Activated gamma-delta T cell treated with anti-CD3 and anti-CD28 coated beads, Interleukin-2, amount 50 U/mL, for 16 hours (primary cell): ENCODE results near the gene FAM227A.
A peak's percentile ranks its signal among the peaks of the same experiment; 100 is the strongest.
"Not testable (repeated sequence)": the region's sequence is repeated elsewhere in the genome, so short reads cannot be mapped to it uniquely, and the experiment has no call there.

Experiments used
- DNase-seq: peaks from one replicate; pipeline ENCODE4 v3.0.0-alpha.2; 2020; ENCODE audit warnings: low read depth

FAM227A gene

DNA sequence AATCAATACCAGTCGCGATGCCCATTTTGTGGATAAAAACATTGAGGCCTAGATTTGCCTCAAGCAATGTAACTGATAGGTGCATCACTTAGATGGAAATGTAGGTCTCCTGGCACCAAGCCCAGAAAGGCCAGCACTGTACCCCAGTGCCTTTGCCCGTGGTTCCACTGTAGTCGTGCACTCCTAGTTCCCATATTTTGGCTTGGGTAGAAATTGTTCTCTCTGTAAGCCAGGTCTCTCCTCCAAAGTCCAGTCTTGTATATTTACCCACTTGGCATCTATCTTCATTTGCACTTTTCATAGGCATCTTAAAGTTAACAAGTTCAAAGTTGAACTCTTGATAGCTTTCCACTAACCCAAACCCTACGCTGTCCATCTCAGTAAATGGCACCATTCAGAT lies 44.6 kb downstream of the FAM227A start:
- DNase-seq: no peak

DNA sequence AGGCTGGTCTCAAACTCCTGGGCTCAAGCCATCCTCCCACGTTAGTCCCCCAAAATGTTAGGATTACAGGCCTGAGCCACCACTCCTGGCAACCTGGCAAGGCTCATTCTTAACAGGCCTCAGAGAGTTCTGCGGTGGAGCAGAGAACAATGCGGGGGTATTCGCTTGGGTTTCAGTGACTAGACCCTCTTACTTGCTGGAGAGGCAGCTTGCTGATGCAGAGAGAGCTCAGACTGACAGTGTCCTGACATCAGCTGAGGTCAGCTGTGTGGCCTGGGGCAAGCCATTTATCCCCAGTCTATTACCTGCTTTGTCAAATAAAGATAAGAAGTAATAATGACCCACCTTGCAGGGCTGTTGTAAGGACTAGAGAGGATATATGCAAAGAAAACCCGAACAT lies 46.0 kb downstream of the FAM227A start:
- DNase-seq: no peak

DNA sequence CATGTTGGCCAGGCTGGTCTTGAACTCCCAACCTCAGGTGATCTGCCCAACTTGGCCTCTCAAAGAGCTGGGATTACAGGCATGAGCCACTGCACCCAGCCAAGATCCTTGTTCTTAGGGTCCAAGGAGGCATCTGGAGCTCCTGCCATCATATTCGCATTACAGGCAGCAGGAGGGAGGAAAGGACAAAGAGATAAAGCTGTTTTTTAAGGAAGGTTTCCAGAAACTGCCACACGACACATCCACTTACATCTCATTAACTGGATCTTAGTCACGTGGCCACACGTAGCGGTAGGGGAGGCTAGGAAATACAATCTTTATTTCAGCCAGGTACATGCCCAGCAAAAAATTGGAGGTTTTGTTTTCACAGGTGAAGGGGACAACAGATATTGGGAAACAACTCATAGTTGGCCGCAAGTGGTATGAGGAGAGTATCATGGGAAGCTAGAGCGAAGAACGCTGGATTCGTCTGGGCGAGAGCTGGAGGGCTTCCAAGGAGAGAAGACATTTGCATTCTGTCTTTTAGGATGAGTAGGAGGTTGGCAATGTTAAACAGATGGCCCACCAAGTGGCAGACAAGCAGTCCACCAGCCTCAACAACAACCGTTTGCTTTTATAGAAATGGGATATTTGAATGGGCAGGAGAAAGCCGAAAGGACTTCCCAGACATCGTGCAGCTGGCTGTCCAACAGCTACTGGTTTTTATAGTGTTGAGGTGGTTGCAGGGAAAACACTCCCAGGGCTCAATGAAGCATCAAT lies 47.0 kb downstream of the FAM227A start:
- DNase-seq: no peak

DNA sequence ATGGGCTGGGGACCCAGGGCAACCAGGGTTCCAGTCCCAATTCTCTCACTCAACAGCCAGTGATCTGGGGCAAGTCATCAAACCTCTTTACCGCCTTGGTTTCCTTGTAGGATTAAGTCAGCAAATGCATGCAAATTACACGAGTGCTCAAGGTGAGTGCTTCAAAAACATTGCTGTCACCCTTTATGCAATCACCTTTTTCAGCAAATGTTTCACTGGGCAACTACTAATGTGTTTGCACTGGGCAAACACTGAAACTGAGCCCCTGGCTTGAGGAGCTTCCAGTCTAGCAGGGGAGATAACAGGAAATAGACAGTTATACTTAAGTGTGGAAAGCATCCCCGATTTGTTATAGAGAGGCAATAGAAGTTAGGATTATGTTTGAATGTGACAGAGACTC lies 48.5 kb downstream of the FAM227A start:
- DNase-seq: no peak

DNA sequence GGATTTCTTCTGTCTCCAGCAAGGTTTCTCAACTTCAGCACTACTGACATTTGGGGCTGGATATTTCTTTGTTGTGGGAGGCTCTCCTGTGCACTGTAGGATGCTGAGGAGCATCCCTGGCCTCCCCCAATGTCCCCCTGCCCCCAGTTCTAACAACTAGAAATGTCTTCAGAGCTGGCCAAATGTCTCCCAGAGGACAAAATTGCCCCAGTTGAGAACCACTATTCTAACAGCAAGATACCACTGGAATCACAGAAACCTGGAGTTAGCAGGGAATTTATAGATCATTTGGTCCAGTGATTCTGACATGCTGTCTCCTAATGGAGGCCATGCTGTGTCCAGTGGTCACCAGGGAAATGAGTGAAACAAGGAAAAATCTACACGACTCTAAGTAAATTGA lies 54.0 kb downstream of the FAM227A start:
- DNase-seq: no peak

DNA sequence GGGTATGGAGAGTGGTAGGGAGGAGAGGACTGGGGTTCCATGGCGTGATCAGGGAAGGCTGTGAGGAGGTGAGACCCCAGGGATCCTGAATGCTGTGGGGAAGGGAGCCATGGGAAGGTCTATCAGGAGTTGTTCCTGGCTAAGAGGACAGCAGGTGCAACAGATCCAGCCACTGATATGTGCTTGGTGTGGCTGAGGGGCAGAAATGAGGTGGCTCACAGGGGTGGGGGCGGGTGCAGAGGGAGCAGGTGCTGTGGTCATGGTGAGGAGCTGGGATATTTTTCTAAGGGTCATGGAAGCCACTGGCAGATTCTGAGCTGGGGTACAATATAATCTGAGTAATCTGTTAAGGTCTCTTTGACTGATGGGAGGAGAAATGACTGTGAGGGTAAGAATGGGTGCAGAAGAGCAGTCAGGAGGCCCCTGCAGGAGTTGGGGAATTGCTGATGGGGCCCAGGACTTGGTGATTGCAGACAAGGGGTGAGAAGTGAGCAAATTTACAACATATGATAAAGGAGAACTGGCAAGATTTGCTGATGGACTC lies 54.9 kb downstream of the FAM227A start:
- no peak for DNase-seq

DNA sequence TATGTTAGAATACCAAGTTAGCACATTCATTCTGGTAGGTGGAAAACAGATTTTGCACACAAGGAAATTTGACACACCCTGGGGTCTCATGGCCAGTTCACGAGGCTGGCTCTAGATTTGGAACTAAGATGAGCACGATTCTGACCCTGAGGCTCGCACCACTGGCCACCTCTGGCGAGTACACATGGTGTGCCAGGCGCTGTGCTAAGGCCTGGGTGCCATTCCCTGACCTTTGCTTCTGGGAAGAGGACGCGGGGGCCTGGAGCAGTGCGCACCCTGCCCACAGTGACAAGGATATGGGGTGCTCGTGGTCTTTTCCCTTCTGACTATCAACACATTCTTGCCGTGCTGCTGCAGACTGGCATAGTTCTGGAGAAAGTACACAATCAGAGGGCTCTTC lies 56.7 kb downstream of the FAM227A start:
- no peak for DNase-seq

DNA sequence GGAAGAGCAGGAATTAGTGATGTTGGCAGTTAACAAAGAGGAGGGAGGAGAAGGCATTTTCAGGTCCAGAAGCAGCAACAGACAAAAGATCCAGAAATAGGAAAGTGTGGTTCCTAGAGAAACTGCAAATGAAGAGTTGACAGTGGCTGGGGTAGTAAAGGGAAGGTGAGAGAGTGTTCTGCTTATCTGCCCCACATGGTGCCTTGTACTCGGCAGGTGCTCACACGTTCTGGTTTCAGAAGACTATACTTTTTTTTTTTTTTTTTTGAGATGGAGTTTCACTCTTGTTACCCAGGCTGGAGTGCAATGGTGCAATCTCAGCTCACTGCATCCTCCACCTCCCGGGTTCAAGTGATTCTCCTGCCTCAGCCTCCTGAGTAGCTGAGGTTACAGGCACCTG lies 73.3 kb downstream of the FAM227A start:
- DNase-seq: not testable (repeated sequence)

DNA sequence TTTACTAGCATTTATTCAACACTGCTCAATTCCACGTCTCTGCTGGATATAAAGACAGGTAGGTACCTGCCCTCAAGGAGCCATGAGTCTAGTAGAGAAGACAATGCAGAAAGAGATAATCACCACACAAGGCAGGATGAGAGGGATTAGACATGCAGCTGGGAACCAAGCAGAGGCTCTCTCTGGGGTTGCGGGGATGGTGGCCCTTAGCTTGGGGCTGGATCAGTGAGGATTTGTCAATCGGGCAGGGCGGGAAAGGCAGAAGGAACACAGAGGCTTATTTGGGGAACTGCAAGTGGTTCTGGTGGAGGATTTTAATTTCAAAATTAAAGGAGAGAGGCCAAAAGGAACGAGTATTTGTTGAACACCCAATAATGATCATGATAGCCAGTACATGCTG lies 77.7 kb downstream of the FAM227A start:
- no peak for DNase-seq

DNA sequence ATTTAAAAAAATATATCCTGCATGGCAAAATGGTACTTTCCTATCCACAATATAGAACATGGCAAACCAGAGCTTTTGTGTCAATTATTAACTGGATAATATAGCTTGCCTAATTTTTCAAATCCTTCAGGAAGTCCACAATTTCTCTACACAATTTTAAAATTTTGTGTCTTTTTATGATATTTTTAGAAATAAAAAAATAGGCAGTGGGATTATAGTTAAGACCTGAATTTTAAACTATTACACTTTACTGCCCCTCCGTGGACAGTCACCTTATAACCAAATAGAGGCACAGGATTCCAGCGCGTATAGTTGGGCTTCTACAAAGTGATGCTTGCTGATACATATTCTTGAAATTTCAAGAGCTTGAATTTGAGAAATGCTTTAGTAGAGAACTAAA lies 84.1 kb downstream of the FAM227A start:
- peak; percentile 3 for DNase-seq

DNA sequence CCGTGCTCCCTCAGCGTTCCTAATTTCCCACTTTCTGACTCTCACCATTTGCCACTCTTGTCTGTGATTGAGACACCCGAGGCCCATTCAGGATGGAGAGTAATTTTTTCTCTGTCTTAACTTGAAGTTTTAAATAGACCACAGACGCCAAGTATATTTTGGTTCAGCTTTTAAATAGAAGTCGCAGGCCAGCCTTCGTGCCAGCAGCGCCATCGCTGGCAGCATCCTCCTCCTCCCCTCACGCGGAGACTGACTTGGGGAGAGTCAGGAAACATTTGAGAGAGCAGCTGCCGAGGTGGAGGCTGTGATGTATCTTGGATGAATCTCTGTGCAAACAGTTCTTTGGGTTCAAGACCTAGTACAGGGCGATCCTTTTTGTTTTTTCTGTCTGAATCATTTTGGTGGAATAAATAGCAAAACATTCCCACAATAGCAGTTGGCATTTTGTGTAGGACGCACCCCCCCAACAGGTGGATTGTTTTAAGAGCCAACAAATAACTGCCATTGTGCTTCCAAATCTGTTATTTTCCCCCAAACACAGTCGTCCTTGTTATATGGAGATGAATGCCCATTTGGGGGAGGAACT lies 85.3 kb downstream of the FAM227A start:
- peak; percentile 7 for DNase-seq

DNA sequence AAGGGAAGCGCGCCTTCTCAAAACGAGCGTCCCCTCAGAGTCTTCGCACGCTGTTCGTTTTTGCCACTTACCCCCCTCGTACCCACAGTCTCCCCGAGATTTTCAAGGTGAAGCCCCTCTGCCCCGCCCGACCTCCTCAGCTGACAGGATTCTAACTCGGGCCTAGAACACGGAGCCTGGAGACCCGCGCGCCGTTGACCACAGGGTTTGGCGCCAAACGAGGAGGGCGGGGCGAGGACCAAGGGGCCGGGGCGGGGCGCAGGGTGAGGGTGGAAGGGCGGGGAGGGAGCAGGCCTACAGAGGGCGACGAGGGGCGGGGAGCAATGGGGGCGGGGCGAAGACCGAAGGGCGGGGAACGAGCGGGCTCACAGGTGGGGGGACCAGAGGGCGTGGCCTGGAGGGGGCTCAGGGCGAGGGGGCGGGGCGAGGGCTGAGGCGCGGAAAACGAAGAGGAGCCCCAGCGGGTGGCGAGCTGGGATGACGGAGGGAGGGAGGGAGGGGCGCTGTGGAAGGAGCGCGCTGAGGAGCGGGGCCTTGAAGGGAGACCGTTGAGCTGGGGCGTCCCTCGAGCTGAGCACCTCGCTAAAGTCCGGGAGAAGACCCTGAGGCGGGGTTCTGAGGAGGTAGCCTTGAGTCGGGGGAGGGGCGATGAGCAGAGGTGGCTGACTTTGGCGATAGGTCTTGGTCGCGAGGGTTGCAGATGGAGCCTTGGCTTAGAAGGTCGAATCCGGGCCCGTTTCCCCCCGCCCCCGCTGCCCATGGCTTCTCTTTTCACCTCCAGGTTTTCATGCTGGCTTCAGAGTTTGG lies 86.0 kb downstream of the FAM227A start, which contains the start of gene DMC1:
DMC1 (minus strand) TSS at position 212 of the 807 bp plus-strand sequence. CDS start 1,927 bp downstream, outside the sequence.
- DNase-seq: peak; percentile 95

DNA sequence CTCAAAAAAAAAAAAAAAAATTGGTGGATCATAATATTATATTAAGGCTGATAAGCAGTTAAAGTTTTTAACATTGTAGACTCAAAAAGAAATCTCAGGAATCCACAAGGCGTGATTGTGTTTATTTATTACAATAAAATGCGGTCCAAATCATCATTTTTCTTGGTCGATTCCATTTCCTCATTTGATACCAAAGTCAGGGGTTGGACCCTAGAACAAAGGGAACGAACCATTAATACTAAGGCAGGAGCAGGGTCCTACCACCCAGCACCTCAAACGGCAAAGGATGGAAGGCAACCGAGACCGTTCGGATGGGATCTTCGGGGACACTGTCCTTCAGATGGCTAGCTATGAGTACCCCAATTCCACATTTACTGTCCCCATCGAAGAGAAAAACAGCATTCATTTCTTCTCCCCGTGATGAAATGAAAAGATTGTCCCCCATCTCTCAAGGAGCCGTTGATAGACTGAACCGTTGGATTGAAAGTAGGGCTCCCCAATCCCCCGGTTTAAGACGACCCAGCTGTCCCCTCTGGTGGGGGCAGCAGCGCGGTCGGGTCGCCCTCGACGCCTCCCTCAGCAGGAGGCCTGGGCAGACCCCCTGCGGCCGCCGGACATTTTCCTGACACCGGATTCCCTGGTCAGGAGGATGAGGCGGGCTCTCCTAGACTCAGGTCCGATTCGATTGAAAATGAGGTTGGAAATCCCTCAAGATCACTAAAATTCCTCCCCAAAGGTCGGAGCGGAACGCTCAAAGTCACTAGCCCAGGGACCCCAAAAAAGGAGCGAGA lies 86.8 kb downstream of the FAM227A start:
- DNase-seq: peak; percentile 1

DNA sequence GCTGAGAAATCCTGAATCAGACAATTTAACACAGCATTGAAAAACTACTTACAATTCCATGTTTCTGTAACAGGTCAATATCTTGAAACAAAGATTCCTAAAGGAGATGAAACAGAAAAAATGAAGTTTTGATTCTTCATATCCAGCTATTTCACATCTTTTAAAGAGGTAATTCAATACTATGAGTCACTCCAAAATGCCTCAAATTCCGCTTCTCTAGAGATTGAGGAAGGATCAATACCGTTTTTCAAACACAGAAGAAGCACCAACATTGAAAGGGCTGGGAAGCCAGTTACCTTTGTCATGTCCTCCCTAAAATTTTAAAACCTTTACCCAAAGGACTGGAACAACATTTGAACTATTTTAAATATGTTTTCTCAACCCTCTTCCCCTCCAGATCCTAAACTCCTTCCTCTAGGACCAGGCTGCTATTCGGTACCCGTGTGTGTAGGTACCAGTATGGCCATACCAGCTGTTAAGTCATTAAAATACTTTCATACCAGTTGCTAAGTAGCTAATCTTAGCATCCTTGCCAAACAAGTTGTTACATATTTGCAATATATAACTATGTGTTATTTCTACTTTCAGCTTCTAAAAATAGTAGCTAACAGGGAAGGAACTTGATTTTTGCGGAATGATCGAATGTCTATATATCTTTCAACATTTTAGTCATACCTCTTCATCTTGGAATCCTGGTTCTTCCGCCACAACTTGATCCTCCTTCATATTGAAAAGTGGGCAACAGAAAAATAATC lies 88.5 kb downstream of the FAM227A start:
- no peak for DNase-seq

DNA sequence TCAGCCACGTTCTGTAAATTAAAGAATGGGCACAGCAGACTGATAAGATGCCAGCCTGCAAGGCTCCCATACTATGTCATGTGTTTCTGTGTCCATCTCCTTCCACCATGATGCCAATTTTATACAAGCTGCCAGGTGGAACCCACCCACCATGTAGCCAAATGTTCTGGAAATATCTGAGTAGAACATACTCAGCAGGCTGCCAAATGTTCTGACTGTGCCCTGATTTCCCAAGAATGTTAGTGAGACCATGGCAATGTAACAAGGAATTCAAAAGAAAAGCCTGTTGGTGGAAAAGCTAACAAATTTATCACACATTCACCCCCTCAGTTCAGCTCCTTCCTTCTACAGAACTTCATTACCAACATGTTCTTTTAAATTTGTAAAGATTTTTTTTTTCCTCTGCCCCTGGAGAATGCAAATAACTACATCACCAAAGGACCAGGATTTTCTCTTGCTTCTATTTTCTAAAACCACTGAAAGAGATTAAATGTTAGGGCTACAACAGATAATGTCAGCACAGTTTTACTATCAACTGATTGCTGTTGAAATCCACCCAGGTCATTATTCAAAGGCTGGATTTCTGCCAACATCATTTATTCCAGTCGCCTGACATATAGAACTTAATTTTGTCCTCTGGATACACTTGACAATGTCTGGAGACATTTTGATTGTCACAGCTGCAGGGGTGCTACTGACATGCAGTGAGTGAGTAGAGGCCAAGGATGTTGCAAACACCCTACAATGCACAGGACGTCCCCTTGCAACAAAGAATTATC lies 89.3 kb downstream of the FAM227A start:
- DNase-seq: no peak

DNA sequence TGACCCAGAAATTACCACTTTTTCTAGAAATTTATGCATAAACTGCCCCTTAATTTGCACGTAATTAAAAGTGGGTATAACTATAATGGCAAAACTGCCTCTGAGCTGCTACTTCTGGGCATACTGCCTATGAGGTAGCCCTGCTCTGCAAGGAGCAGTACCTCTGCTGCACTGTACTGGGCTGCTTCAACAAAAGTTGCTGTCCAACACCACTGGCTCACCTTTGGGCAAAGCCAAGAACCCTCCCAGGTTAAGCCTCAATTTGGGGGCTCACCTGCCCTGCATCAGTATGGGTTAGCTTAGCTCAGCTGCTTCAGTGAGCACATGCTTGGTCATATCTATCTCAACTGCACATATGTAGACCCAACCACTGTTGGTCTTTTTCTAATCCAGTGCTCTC lies 90.8 kb downstream of the FAM227A start:
- no peak for DNase-seq

DNA sequence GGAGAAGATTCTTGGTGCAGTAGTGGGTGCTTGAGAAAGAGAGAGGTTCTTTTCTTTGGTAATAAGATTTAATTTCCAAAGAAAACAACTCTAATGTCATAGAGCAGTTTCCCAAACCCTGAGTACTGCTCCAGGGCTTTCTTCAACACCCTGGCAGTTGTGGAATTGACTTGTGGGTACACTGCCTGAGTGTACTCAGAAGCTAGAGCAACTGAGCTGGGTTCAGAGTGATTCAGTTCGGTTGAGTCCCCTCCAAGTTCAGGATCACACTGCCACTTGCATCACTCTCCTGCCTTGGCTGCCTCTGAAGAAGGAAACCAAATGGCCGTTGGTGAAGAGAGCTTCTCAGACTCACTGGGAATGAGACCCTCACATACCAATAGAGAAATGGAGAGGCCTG lies 91.5 kb downstream of the FAM227A start:
- no peak for DNase-seq

DNA sequence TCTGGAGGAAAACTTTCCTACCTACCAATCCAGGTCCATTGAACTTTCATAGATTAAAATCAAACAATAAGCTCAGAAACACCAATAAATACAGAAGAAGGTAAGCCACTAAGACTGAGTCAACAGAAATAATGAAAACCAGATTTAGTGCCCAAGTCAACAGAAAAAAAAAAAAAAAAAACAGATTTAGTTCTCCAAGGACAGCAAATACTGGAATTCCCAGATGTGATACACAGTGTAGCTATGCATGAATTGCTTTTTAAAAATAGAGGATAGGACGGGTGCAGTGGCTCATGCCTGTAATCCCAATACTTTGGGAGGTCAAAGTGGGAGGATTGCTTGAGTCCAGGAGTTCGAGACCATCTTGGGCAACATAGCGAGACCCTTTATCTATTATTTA lies 101.9 kb downstream of the FAM227A start:
- DNase-seq: no peak

DNA sequence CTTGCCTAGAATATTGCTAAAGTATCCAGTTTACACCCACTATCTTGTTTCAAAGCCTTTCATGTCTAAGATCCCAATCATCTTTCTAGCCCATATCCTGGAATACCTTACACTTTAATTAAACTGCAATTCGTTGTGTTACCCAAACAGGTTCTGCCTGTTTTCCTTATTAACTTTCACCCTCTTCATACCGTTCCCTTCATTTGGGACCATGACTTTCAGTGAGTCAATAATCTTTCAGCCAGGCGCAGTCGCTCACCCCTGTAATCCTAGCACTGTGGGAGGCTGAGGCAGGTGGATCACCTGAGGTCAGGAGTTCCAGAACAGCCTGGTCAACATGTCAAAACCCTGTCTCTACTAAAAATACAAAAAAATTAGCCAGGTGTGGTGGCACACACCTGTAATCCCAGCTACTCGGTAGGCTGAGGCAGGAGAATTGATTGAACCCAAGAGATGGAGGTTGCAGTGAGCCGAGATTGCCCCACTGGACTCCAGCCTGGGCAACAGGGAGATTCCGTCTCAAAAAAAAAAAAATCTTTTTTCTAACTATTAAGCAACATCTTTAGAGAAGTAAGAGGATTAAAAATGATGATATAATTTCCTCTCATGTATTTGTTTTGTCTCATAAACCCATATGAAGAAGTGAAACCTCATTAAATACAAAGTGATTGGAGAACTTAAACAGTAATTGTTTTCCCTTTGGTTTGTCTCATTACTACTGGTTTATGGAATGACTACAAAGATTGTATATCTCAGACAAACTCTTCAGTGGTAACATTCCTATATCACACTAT lies 106.9 kb downstream of the FAM227A start:
- DNase-seq: no peak

DNA sequence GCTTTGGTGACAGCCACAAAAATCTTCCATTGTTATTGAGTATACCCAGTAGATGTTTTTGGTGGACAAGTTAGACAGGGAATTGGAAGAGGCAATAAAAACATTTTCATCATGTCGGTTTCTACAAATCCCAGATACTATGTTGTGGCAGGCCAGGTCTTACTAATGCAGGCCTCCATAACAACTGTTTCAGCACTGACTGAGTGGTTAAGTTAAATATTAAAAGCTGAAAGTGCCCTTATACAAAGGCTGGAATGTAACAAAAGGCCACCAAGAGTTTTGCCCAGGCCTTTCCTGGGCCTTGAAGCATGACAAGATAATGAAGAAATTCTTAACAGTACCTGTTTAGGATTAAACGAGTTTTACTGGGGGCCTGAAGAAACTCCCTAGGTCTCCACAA lies 115.5 kb downstream of the FAM227A start:
- DNase-seq: no peak
